ENCODE measurements around the gene DCST1.
A peak's percentile ranks its signal among the peaks of the same experiment; 100 is the strongest.

Gene DCST1

GRCh38 chr1:155091071-155092051 lies 57.7 kb downstream of the DCST1 start:
- DNase-seq (ENCODE audit: low read depth in 1 of 2, low spot score in 1 of 2): peak; percentile 46 to 81
- in situ Hi-C loops (cut with HindIII; ENCODE audit: low pct_unique_long_range_greater_than_20kb, low sequenced_read_pairs): no loop called here
- no peak for TF ChIP-seq JUND (IDR thresholded peaks at IDR 0.05; ENCODE audit: low read depth)

- no peak for DNase-seq (ENCODE audit: low read depth in 1 of 2, low spot score in 1 of 2)
- TF ChIP-seq JUND (IDR thresholded peaks at IDR 0.05; ENCODE audit: low read depth): no peak
- in situ Hi-C loops (cut with HindIII; ENCODE audit: low pct_unique_long_range_greater_than_20kb, low sequenced_read_pairs): no loop called here
Measured at GRCh38 chr1:155092131-155092530, 58.5 kb downstream of the DCST1 start.

GRCh38 chr1:155092641-155093040 lies 59.0 kb downstream of the DCST1 start:
- in situ Hi-C loops (cut with HindIII; ENCODE audit: low pct_unique_long_range_greater_than_20kb, low sequenced_read_pairs): no loop called here
- no peak for DNase-seq (ENCODE audit: low read depth in 1 of 2, low spot score in 1 of 2)
- no peak for TF ChIP-seq JUND (IDR thresholded peaks at IDR 0.05; ENCODE audit: low read depth)

DNA sequence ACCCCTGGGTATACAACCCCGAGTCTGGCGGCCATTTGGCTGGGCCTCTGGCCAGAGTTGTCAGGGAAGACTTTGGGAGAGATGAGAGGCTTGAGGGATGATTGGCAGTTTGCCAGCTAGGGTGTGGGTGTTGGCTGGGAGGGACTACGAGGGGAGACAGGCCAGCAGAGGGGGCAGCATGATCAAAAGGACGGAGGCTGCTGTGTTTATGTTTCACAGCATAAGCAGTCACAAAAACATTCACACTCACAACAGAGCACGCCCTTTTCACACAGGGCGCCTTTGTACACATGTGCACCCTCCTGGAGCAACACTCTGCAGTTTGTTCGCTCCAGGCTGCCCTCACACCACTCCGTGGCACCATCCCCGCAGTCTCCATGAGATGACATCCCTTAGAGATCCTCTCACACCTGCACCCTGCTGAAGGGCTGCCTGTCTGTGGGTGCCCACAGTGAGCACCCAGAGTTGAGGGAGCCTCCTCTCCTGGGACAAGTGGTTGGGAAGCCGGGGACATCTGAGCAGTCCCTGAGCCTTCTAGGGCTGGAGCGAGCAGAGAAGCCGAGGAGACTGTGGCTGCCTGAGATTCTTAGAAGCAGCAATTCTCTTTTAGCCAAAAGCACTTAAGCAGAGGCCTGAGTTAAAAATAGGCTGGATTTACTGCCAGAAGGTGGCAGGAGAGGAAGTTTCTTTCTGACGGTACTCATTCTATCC lies 60.4 kb downstream of the DCST1 start:
- in situ Hi-C loops (cut with HindIII; ENCODE audit: low pct_unique_long_range_greater_than_20kb, low sequenced_read_pairs): no loop called here
- no peak for TF ChIP-seq JUND (IDR thresholded peaks at IDR 0.05; ENCODE audit: low read depth)
- peak in 1 of 2 experiments; percentile 77 for DNase-seq (ENCODE audit: low read depth in 1 of 2, low spot score in 1 of 2)

DNA sequence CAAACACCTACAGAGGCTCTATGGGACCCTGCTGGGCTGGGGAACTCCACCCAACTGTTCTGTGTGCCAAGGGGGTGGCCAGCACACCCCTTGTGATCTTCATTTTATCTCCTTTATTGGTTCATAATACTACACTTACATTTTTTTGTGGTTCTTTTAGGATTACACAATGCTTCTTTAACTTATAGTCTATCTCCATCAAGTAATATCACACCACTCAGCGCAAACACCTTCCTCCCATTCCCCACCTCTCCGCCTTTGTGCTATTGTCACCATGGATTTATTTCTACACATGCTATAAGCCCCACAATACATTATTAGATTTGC lies 61.0 kb downstream of the DCST1 start:
- no peak for DNase-seq (ENCODE audit: low read depth in 1 of 2, low spot score in 1 of 2)
- in situ Hi-C loops (cut with HindIII; ENCODE audit: low pct_unique_long_range_greater_than_20kb, low sequenced_read_pairs): no loop called here

DNA sequence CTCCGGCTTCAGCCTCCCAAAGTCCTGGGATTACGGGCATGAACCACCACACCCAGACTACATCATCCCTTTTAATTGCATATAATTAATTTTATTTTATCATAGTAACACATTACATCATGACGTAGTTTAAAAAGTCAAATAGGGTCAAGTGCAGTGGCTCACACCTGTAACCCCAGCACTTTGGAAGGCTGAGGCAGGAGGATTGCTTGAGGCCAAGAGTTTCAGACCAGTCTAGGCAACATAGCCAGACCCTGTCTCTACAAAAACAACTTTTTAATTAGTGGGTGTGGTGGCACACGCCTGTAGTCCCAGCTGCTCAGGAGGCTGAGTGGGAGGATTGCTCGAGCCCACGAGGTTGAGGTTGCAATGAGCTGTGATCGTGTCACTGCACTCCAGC lies 65.7 kb downstream of the DCST1 start:
- TF ChIP-seq JUND (IDR thresholded peaks at IDR 0.05; ENCODE audit: low read depth): no peak
- in situ Hi-C loops (cut with HindIII; ENCODE audit: low pct_unique_long_range_greater_than_20kb, low sequenced_read_pairs): no loop called here
- DNase-seq (ENCODE audit: low read depth in 1 of 2, low spot score in 1 of 2): no peak

More for the DNA sequence above, 61.0 kb downstream of the DCST1 start:
- TF ChIP-seq JUND (IDR thresholded peaks at IDR 0.05; ENCODE audit: low read depth): no peak

All from T47D (cell line).